Frontal cortex (tissue), 4 donors: ENCODE data around the gene FAM228A. TPM values are rescaled to one million over a fixed set of nuclear protein-coding genes. Genes with fewer than 3 reads are reported as not detected.
"Not testable (repeated sequence)": the region's sequence is repeated elsewhere in the genome, so short reads cannot be mapped to it uniquely, and the experiment has no call there.

Experiments
- DNase-seq, 2 donors: peaks; one replicate each; pipeline ENCODE4 v3.0.0; 2012; ENCODE audit warnings: low spot score in 2 of 2
- FAIRE-seq: peaks from 2 replicates; lab custom pipeline; 2012; peaks lifted over from hg19 to GRCh38; lab: Jason Lieb, UNC
- total RNA-seq: library from RNA; depleted of rRNA; stranded (reverse); fragments of >200 nt; gene quantifications from one replicate; pipeline ENCODE4 v1.2.3, GENCODE V29; 2014
- donor health status: control.
- donor health status: control.
- donor health status: control.

FAM228A gene
- total RNA-seq, 1 donor from 2014 or later: 3.3 TPM

GRCh38 chr2:24189551-24189950 lies 14.7 kb downstream of the FAM228A start:
- no peak for FAIRE-seq
- no peak for DNase-seq

DNA sequence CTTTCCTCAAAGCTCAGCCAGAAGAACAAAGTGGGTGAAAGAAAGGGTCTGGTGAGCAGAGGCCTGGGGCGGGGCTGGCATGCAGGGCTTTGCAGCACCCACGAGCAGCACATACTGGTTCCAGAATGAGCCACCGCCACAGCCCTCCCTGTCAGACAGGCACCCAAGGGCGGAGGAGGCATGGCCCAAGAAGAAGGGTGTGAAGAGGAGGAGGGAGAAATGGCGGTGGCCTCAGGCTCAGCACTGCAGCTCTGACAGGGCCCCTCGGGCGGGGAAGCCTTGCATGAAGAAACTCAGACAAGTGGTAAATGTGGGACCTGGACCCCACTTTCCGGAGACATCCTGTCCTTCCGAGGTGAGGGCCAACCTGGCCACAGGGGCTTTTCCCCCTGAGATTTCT lies 15.7 kb downstream of the FAM228A start:
- DNase-seq: no peak
- no peak for FAIRE-seq

DNA sequence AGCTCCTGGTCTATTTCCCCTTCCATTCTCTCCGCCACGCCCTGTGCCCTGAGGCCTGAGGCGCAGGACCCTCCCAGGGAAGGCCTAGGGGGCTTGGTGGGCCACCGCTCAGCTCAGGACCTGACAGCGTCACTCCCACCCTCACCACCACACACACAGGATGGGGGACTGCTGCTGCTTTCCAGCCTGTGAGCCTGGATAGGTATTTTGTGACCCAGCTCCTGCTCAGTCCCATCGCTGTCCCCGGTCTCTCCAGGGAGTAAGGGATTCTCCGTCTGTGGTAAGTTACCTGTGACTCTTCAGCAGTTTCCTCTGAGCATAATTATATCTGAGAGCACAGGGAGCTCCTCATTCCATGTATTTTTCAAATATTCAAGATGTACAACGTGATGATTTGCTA lies 16.3 kb downstream of the FAM228A start:
- DNase-seq: no peak
- no peak for FAIRE-seq

- no peak for DNase-seq
- FAIRE-seq: no peak
These were observed 17.0 kb downstream of the FAM228A start for GRCh38 chr2:24191848-24192247.

- DNase-seq, FAIRE-seq: not testable (repeated sequence)
These were observed 22.4 kb downstream of the FAM228A start for GRCh38 chr2:24197213-24197612.

GRCh38 chr2:24199968-24200590 lies 25.2 kb downstream of the FAM228A start:
- no peak for DNase-seq
- FAIRE-seq: no peak

DNA sequence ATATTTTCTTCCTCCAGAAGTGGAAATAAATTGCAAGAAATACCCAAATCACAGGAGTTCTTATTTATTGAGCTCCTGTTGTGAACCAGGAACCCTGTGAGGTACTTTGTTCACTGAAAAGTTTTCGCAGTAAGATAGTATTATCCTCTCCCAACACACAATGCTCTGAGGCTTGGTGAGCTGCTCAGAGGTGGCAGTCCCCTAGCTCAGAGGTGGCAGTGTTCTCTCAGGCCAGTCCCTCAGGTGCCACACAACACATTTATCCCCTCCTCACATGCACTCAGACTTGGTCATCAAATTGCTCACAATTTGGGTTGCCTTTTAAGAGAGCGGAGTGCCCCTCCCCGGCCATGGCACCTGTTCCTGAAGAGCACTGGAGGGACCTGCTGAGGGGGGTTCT lies 25.9 kb downstream of the FAM228A start:
- DNase-seq (no peak), FAIRE-seq (no peak)

DNA sequence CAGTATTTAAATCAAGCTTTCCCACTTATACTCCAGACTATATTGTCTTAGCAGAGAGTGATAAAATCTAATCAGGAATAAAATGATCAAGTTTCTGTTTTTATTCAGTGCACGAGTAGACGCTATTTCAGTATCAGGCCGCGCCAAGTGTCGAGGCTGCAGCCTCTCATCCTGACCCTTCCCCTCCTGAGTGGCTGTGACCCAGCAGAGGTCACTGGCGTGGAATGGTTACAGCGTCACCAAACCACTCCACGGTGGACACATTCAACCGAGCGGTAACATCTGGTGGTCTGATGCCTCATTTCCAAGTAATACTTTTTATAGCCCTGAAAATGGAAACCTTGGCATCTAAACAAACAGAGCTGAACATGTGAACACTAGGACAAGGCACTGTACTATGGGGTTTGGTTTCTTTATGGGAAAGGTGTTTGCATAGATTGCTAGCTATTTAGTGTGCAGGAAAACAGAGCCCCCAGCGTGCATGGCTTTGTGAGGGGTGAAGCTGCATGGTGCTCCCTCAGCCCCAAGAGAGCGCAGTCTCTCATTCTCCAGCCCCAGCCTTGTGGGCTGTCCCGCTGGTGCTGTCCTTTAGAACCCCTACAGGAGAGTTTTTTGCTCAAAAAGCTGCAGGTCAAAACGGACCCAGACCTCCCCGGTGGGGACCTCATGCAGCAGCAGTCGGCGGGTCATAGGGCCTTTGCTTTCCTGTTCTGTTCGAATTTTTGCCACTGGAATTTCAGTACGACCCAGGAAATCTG lies 28.4 kb downstream of the FAM228A start:
- no peak for FAIRE-seq
- DNase-seq: no peak

- no peak for DNase-seq
- no peak for FAIRE-seq
These were observed 28.9 kb downstream of the FAM228A start for GRCh38 chr2:24203787-24204150.

- no peak for FAIRE-seq
- no peak for DNase-seq
These were observed 29.7 kb downstream of the FAM228A start for GRCh38 chr2:24204505-24204904.

- FAIRE-seq (no peak), DNase-seq (no peak)
These were observed 30.3 kb downstream of the FAM228A start for GRCh38 chr2:24205131-24205530.

GRCh38 chr2:24206242-24206641 lies 31.4 kb downstream of the FAM228A start:
- no peak for FAIRE-seq
- DNase-seq: no peak

DNA sequence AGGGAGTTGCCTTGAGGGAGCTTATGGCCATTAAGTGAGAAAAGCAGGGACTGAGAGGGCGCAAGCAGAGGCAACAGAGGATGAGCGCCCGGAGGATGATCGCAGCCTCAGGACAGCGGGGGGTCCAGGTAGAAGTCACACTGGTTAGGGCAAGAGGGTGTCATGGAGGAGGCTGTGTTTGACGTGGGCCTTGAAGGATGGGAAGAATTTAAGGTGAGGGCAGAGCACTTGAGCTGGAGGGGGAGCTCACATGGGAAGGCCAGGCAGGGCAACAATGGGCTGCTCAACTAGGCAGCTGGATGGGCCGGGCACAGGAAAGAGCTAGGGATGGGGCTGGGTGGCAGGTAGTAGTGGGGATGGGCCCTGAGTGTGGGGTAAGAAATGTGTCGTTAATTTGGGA lies 31.9 kb downstream of the FAM228A start:
- FAIRE-seq (no peak), DNase-seq (no peak)

DNA sequence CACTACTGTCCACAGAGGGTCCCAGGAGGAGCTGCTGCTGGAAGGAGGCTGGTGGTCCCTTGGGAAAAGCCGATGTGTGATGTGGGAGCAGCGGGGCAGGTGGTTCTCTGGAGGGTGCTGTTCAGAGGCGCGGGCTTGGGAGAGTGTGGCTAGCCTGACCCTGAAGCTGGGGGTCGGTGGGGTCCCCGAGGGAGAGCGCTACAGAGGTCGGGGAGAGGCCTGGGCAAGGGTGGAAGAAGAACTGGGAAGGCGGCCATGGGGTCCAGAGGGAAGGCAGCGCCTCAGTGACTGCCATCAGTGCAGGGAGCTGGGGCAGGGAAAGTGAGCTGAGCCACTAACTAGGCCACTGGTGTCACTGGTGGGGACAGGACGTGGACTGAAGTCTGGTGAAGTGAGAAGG lies 32.5 kb downstream of the FAM228A start:
- FAIRE-seq: no peak

GRCh38 chr2:24208490-24208889 lies 33.6 kb downstream of the FAM228A start:
- no peak for FAIRE-seq
- no peak for DNase-seq

More for the DNA sequence above, 32.5 kb downstream of the FAM228A start:
- no peak for DNase-seq

DNA sequence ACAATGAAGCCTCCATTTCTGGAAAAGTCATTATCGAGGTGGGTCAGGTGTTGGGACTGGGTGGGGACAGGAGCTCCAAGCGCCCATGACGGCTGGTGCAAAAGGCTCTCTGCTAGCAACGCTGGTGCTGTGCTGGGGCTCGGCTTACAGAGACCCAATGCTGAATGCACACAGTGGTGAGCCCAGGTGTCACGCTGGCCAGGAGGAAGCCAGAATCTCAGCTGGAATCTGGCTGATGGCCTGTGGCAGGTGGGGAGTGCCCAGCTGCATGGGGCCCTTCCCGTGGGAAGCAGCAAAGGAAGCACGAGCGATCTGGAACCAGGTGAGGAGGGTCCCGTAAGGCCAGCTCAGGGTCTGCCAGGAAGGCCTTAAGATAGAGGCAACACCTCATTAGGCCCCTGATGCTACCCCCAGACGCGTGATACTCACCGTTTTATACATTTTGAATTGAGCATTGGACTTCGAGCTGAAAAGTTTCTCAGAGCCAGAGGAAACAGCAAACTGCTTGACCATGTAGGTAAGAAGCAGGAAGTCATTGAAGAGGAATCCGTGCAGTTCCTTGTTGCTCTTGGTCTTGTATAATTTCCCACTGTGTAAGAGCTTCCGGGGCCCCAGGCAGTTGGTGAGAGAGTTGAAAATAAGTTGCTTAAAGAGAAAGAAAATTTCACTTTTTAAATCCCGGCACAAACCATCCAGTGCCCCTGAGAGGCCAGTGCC lies 34.7 kb downstream of the FAM228A start:
- FAIRE-seq: no peak
- no peak for DNase-seq

- no peak for FAIRE-seq
These were observed 35.2 kb downstream of the FAM228A start for GRCh38 chr2:24210106-24210455.

GRCh38 chr2:24210723-24211122 lies 35.9 kb downstream of the FAM228A start:
- FAIRE-seq: no peak

More at GRCh38 chr2:24210106-24210455, 35.2 kb downstream of the FAM228A start:
- DNase-seq: no peak

DNA sequence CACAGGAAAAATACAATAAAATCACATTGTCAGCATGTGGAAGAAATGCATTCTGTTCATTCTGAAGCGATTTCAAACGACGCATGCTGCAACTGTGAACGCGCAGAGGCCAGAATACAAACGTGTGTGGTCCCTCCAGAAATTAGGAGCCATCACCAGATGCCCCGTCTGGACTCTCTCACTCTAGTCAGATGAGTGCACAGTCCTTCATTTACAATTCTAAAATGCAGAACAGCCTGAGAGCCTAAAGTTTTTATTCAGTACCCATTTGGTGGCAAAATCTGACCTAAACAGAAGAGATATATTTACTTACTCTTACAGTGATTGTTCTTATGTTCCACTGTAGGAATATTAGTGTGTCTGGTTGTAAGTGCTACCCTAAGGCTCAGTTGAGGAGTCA lies 36.6 kb downstream of the FAM228A start:
- FAIRE-seq (no peak), DNase-seq (no peak)

More at GRCh38 chr2:24210723-24211122, 35.9 kb downstream of the FAM228A start:
- no peak for DNase-seq

GRCh38 chr2:24214880-24215279 lies 40.0 kb downstream of the FAM228A start:
- no peak for FAIRE-seq
- DNase-seq: no peak
